ENCODE results near the gene SAFB. TPM values are rescaled to one million over a fixed set of nuclear protein-coding genes. Genes with fewer than 3 reads are reported as not detected.
A peak's percentile ranks its signal among the peaks of the same experiment; 100 is the strongest.

Gene SAFB
- total RNA-seq, 2 experiments from 2014 or later: 195 to 200 TPM

- H3K4me3 Mint-ChIP-seq: no peak overlapping the region
- no peaks in the 10 kb centered on the region for H3K27me3 ChIP-seq (ENCODE audit: control insufficient read depth in 1 of 2, insufficient read depth in 2 of 2, low read length in 2 of 2)
- no peak for TF ChIP-seq CTCF (IDR thresholded peaks at IDR 0.05)
- H3K9me3 Mint-ChIP-seq: no peaks in the 10 kb centered on the region
- ATAC-seq (ENCODE audit: poor library complexity) (no peak), DNase-seq (peak in 1 of 14 experiments; percentile 41)
- peaks cover 73% of the 10 kb centered on the region for H3K36me3 ChIP-seq (ENCODE audit: insufficient read depth, low read length)
- peaks cover 67% of the 10 kb centered on the region for H3K36me3 Mint-ChIP-seq (ENCODE audit: low read depth)
- peaks cover 31% of the 10 kb centered on the region for H3K4me1 ChIP-seq (ENCODE audit: insufficient read depth, low read length)
- no peaks in the 10 kb centered on the region for H3K27me3 Mint-ChIP-seq
- CTCF ChIA-PET: no interaction called here
- no peak overlapping the region for H3K4me3 ChIP-seq (ENCODE audit: low read length)
- peak overlapping the region; percentile 51 for H3K27ac Mint-ChIP-seq
- POLR2A ChIA-PET: interaction anchor here (1.0 kb wide), 2 partner anchors 8 to 26 kb away, joined by 3 read pairs; partner anchors contain the start of genes CATSPERD and LONP1
- H3K4me1 Mint-ChIP-seq (ENCODE audit: low read depth): peaks cover 31% of the 10 kb centered on the region
- no peak overlapping the region for H3K27ac ChIP-seq (ENCODE audit: low read depth in 1 of 2, low read length in 2 of 2)
- intact Hi-C loops (cut with DNase I, micrococcal nuclease): no loop called here
- no peaks in the 10 kb centered on the region for H3K9me3 ChIP-seq (ENCODE audit: control insufficient read depth in 1 of 2, insufficient read depth in 1 of 2, low read length in 2 of 2)
These were observed 71.5 kb downstream of the SAFB start for GRCh38 chr19:5694167-5694955.

GRCh38 chr19:5694956-5695648 lies 72.2 kb downstream of the SAFB start:
- intact Hi-C loops (cut with DNase I, micrococcal nuclease): no loop called here
- DNase-seq: peak in 1 of 14 experiments; percentile 28
- Histone ChIP-seq H3K36me3 (ENCODE audit: insufficient read depth, low read length) (peaks cover 74% of the 10 kb centered on the region), H3K4me1 (ENCODE audit: insufficient read depth, low read length) (peaks cover 27% of the 10 kb centered on the region), H3K27me3 (ENCODE audit: control insufficient read depth in 1 of 2, insufficient read depth in 2 of 2, low read length in 2 of 2) (no peaks in the 10 kb centered on the region), H3K27ac (ENCODE audit: low read depth in 1 of 2, low read length in 2 of 2) (no peak overlapping the region), H3K4me3 (ENCODE audit: low read length) (no peak overlapping the region), H3K9me3 (ENCODE audit: control insufficient read depth in 1 of 2, insufficient read depth in 1 of 2, low read length in 2 of 2) (no peaks in the 10 kb centered on the region)
- Mint-ChIP-seq H3K27ac (peak overlapping the region; percentile 51), H3K9me3 (no peaks in the 10 kb centered on the region), H3K4me1 (ENCODE audit: low read depth) (peaks cover 26% of the 10 kb centered on the region), H3K27me3 (no peaks in the 10 kb centered on the region), H3K4me3 (peak overlapping the region; percentile 9), H3K36me3 (ENCODE audit: low read depth) (peaks cover 65% of the 10 kb centered on the region)
- ATAC-seq (ENCODE audit: poor library complexity): no peak
- CTCF ChIA-PET: no interaction called here
- POLR2A ChIA-PET: interaction anchor here (1.0 kb wide), 1 partner anchor 8 kb away, joined by 3 read pairs; no protein-coding TSS in a partner anchor
- no peak for TF ChIP-seq CTCF (IDR thresholded peaks at IDR 0.05)

GRCh38 chr19:5695649-5696195 lies 72.8 kb downstream of the SAFB start:
- ChIA-PET CTCF (interaction anchor here (0.6 kb wide), 1 partner anchor 10 kb away, joined by 3 read pairs; no protein-coding TSS in a partner anchor), POLR2A (interaction anchor here (1.0 kb wide), 1 partner anchor 9 kb away, joined by 3 read pairs; no protein-coding TSS in a partner anchor)
- Mint-ChIP-seq H3K27ac (peak overlapping the region; percentile 51), H3K27me3 (no peaks in the 10 kb centered on the region), H3K4me3 (no peak overlapping the region), H3K4me1 (ENCODE audit: low read depth) (peaks cover 20% of the 10 kb centered on the region), H3K36me3 (ENCODE audit: low read depth) (peaks cover 64% of the 10 kb centered on the region), H3K9me3 (no peaks in the 10 kb centered on the region)
- intact Hi-C loops (cut with DNase I, micrococcal nuclease): no loop called here
- DNase-seq (peak in 1 of 14 experiments; percentile 29), ATAC-seq (ENCODE audit: poor library complexity) (no peak)
- Histone ChIP-seq H3K4me1 (ENCODE audit: insufficient read depth, low read length) (peaks cover 22% of the 10 kb centered on the region), H3K27me3 (ENCODE audit: control insufficient read depth in 1 of 2, insufficient read depth in 2 of 2, low read length in 2 of 2) (no peaks in the 10 kb centered on the region), H3K27ac (ENCODE audit: low read depth in 1 of 2, low read length in 2 of 2) (no peak overlapping the region), H3K9me3 (ENCODE audit: control insufficient read depth in 1 of 2, insufficient read depth in 1 of 2, low read length in 2 of 2) (no peaks in the 10 kb centered on the region), H3K36me3 (ENCODE audit: insufficient read depth, low read length) (peaks cover 80% of the 10 kb centered on the region), H3K4me3 (ENCODE audit: low read length) (no peak overlapping the region)
- no peak for TF ChIP-seq CTCF (IDR thresholded peaks at IDR 0.05)
